GM18520 (cell line): ENCODE measurements around the gene STYXL1.

Experiments used
- ATAC-seq: cut with Tn5 transposase; IDR thresholded peaks from one replicate; pipeline ENCODE4 v1.9.1; 2021; ENCODE audit not compliant: unreplicated experiment

Gene STYXL1

DNA sequence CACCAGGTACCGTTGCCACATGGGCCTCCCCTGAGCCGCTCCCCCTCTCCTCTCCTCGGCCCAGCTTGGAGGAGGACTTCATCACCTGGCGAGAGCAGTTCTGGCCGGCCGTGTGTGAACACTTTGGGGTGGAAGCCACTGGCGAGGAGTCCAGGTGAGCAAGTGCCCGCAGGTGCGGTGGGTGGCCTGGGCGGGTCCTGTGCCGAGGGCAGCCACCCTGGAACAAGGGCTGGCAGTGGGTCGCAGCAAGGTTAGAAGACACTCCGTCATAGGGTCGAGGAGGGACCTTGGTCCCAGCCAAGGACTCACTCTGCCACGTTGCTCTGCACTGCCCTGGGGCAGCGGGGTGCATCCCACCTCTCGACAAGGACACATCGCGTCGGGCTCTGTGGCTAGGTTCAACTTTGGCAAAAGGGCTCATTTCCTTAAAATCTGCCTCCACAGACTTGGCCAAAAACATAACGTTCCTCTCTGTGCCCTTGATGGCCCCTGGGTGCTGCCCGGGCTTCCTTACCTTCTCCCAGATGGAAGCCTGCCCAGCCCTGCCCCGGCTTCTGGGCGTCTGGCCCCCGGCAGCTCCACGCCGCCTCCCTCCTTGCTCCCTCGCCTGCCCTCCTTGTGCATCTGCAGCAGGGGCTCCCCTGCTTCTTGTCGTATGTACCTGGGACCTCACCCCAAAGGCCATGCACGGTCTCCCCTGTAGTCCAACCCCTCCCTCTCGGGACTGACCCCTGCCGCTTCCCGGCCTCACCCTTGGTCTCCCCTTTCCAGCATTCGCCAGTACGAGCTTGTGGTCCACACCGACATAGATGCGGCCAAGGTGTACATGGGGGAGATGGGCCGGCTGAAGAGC, 66.1 kb downstream of the STYXL1 start:
- ATAC-seq: no peak

DNA sequence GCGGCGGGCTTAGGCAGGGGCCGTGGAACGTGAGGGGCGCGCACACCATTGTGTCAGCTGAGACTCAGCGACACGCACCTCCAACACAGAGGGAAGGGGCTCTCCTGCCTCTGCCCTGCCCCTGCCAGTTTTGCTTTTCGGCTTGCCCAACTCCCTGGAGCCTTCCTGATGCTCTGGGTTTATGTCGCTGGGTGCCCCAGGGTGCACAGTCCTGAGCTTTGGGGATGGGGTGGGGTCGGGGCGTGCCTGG, 66.7 kb downstream of the STYXL1 start:
- no peak for ATAC-seq

DNA sequence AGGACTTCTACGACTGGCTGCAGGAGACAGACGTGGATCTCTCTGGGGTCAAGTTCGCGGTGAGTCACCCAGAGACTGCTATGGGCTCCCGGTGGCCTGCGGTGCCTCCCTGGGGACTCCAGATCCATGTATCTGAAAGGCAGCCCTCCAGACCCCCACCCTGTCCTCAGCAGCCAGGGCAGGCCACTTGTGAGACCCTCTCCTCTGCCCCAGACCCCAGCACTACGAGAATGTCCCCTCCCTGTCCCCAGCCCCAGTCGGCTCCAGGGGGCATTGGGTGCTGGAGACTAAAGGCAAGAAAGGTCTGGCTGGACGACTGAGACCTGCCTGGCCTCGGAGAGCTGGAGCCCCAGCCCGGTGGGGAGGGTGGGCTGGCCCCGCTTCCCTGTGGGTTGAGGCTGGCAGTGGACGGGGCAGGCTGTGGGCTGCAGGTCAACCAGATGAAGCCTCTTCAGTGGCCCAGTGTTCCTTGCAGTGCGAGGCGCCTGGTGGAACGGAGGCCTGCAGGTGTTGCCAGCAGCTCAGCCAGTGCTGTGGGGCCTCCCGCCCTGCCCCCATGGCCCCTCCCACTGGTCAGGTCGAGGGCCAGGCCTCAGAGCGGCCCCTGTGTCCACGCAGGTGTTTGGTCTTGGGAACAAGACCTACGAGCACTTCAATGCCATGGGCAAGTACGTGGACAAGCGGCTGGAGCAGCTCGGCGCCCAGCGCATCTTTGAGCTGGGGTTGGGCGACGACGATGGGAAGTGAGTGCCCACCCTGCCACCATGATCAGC, 67.2 kb downstream of the STYXL1 start:
- no peak for ATAC-seq

DNA sequence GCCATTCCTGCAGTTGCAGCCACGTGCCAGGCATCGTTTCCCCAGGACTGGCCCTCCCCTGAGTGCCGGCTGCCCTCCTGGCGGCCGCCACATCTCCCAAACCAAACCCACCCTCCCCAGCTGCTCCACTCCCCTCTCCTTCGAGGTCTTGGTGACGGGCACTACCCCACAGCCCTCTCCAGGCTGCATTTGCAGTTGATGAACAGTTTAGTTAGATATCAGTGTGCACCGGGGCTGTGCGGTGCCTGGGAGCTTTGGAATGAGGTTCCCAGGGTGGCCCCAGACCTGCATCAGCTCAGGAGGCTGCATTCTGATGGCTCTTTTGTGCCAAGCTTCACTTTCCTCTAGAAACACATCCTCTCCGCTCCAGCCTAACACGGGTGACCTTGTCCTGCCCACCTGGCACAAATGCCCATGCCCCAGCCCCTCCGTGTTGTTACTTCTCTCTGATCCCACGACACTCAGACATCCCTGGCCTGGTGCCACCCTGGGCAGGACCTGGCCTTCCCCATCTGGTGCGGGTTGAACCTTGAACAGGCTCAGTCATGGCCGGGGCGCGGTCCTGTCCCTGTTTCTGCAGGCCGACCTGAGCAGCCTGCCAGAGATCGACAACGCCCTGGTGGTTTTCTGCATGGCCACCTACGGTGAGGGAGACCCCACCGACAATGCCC, 67.9 kb downstream of the STYXL1 start:
- no peak for ATAC-seq

DNA sequence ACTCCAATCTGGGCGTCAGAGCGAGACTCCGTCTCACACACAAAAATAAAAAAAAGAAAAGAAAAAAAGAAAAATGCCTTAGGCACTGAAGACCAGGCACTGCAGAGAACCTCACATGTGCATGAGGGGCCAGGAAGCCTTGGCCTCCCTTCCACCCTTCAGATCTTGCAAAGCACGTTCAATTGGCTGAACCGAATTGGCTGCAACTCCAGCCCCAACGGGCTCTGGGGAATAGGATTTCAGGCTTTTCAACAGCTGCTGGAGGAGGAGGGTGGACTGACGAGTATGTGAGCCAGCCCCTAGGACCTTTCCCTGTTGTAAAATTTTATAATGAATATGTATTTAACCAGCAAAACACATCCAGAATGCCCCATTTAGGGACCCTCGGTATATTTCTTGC, 70.1 kb downstream of the STYXL1 start:
- ATAC-seq: no peak

DNA sequence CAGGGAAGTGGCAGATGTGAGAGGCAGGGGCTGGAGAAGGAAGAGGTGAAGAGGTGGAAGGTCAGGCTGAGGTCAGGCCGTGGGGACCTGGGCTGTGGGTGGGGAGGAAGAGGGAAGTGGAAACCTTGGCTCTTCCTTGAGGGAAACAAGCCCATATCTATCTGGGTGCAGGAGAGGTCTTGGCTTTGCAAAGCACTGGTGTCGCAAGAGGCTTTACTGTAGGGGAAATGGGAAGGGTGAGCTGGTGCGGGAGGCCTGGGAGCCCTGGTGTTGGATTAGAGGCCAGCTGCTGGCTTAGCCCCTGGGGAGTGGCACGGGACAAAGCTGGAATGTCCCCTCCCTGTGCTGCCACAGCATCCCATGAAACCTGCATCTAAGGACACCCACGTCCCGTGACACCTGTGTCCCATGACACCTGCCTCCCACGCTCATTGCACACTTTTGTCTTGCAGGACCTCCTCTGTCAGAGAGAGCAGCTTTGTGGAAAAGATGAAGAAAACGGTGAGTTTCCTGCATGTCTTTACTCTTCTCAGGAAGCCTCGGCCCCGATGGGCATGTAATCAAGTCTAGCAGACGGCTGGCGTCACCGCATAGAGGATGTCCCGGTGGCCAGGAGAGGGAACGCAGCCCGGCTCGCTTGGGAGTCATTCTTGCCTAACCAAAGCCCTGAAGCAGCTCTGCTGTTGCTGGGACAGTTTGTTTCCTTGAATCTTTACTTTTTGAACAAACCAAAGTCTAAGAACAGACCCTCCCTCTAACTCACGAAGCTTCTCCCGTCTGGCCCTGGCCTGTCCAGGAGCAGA, 75.6 kb downstream of the STYXL1 start:
- no peak for ATAC-seq

DNA sequence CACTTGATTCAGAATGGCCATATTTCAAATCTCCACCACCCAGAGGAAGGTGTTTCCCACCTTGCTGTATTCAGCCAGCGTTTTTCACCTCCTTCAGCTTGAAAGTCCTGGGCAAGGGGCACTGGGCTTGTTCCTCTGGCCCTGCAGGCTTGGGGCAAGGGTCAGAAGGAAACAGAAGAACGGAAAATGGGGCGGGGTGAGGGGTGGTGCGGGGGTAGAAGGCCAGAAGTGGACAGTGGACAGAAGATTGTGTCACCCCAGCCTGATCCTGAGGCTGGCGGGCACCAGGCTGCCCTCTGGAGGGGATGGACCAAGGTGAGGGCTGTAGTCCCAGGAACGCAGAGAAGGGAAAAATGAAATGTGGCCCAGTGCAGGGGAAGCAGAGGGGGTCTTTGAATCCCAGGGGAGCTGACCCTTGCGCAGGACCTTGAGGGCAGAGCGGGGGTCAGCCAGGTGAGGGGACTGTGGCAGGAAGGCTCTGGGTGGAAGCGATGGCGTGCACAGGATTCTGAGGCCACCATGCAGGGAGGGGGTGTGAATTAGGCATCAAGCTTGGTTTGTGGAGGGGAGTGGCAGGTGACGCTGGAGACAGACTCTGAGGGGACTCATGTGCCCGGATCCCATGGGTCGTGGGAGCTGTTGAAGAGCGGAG, 76.4 kb downstream of the STYXL1 start:
- ATAC-seq: no peak

DNA sequence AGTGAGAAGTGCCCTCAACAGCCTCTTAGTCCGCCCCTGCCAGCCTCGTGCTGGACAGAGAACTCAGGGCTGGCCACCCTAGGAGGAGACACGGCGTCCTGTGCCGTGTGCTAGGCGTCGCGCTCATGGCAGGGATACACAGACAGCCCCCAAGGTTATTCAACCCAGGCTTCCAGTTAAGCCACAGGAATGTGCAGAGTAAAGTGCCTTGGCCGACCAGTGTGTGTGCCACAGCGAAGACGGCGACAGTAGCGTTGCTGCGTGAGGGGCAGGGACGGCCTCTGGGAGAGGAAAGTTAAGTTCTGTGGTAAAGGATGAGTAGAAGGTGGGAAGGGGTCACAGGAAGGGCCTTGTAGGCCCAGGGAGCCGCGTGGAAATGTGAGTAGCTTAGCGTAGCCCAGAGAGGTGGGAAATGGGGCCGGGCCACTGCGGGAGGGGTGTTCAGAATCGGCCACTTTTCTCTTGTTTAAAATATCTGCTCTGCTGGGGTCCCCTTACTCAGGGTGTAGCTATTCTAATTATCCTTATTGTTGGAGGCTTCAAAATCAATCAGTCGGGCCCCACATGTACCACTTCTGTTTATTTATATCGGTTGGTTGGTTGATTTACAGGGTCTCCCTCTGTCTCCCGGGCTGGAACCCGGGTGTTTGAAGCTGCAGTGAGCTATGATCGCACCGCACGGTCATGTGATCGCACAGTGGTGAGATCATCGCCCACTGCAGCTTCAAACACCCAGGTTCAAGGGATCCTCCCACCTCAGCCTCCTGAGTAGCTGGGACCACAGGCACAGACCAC, 77.9 kb downstream of the STYXL1 start:
- no peak for ATAC-seq

DNA sequence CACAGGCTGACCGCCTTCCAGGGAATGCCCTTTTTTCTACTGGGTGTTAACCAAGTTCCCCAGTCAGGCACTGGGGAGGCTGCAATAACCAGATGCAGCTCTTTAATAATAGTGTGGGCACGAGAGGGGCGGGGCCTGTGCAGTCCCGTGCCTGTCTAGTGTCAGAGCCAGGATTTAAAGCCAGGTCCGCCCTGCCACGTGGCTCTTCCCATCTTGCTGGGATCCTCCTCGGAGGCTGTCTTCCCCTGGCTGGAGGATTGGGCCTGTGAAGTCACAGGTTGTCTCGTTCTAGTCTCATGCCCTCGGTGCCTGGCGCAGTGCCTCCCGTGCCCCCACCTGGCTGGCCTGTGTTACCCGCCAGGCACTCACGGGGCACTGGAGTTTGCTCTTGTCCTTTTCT, 78.6 kb downstream of the STYXL1 start:
- no peak for ATAC-seq

DNA sequence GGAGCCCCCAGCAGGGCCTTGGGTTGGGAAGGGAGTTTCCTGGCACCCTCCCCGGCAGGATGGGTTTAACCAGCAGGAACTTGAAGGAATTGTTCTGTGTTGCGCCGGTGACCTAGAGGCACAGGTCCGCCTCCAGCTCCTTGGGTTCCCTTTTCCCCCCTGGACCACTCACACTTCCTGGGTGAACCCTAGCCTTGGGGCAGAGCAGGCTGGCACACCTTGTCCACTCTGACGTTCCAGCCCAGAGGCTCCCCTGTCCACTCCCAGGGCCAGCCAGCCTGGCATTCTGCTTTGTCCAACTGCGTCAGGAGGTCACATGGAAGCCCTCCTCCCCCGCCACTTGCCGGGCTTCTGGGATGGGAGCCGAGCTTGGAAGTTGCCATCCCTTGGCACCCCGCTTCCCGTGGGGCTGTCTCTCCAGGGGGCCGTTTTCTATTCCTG, 79.2 kb downstream of the STYXL1 start:
- ATAC-seq: no peak

DNA sequence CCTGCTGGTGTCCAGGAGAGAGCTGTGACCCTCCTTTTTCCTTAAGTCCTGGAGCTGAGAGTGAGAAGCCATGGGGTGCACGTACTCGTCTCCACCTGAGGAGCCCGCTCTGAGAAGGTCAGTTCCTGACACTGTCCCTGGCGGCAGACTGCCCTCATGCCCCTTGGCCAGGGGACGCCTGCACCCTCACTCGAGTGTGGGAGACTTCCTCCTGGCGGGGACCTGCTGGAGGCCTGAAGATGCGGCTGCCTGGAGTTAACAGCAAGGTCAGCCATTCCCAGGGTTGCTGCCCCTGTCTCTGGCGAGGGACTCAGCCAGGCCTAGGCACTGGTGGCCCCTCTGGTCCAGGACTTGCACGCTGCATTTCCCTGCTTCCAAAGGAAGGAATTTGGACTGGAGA, 79.8 kb downstream of the STYXL1 start:
- no peak for ATAC-seq

DNA sequence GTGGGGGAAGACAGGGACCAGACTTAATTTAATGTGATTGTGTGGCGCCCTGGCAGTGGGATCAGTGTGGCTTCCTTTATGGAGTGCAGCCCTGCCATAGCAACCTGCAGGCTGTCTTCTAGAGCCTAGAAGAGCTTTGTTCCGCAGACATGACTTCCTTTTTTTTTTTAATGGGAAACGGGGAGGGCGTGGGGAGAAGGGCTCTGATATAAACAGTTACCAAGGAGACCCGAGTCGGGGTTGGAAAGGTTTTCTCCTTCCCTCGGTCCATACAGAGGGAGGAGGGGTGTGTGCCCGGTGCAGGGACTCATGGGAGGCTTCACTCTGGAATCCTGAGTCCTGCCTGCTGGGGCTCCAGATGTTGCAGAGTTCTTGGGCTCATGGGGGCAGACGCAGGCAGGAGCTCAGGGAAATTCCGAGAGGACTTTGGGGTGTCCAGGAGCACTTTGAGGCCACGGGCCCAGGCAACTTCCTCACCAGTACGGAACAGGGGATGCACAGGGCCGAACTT, 80.3 kb downstream of the STYXL1 start:
- no peak for ATAC-seq

DNA sequence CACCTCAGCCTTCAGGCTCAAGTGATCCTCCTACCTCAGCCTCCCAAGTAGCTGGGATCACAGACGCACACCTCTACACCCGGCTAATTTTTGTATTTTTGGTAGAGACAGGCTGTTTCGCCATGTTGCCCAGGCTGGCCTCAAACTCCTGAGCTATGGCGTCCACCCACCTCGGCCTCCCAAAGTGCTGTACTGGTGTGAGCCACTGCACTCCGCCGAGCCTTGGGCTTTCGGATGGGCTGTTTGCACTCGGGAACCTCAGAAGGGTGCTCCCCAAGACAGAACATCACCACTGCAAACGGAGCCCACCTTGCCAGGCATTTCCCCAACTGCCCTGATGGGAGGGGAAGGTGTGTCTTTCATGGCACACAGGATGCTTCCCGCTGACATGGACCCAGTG, 80.7 kb downstream of the STYXL1 start:
- ATAC-seq: no peak

DNA sequence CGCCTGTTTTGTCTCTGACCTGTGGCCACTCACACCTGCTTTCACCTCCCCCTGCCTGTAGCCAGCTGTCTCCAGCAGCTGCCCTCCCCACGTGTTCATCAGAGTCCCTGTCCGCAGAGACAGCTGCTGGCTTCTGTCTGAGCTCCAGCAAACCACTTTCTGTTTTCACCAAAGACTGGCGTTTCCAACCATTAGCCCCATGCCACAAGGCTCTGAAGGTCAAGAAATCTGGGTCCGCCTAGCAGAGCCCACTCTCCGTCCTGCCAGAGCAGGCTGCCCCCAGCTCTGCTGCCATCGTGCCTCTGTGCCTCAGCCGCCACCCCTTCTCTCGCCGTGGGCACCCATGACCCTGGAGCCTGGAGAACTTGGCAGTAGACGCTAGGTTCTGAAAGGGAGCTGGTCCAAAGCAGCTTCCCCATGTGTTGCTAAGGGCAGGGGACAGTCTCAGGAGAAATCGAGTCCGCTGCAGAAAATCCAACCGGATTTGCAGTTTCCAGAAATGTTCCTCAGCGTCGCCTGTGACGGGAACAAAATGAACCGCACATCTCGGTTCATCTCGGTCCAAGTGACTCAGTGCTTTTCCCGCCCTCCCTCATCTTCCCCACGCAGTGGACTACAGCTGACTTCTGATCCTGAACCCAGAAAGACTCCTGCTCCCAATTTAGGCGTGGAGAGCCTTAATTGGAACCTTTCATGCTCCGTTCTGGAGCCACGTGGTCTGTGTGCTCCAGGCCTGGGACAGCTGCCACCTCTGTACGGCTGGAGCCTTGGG, 81.4 kb downstream of the STYXL1 start:
- ATAC-seq: no peak

DNA sequence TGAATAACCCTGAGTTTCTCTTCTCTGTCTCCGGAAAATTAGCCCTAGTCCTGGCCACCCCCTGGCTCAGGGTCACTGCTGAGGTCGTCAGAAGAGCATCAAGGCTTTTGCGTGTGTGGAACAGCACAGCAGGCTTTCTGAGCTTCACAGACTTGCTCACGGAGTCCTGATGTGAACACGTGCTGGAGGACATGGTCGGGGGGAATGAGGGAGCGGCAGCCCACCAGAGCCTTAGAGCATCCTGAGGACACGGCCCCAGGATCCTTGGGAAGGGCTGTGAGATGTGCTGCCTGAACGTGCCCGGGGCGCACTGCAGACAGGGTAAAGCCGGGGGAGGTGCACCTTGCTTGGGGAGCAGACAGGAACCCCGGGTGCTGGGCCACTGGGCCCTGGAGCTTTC, 82.2 kb downstream of the STYXL1 start:
- no peak for ATAC-seq

DNA sequence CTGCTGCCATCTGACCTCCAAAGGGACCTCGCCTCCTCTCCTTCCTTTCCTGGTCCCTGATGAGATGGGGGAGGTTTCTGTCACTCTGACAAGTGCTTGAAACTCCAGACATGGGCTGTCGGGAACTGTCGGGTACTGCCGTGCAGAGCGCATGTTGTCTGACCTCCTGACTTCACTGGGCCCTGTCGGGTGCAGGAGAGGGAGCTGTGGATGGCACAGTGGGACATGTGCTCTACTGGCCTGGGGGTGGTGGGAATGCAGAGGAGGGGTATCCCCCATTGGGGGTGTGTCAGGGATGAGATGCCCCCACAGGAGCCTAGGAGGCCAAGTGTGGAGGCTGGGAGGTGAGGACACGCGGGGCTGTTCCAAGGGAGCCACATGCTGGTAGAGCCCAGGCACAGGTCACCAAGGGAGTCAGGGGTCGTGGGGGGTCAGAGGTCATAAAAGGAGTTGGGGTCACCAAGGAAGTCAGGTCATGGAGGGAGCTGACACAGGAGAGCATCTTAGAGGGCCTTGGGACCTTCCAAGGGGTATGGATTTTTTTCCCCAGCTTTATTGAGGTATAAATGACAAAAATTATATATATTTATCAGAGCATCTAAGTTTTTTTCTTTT, 84.3 kb downstream of the STYXL1 start:
- ATAC-seq: no peak

DNA sequence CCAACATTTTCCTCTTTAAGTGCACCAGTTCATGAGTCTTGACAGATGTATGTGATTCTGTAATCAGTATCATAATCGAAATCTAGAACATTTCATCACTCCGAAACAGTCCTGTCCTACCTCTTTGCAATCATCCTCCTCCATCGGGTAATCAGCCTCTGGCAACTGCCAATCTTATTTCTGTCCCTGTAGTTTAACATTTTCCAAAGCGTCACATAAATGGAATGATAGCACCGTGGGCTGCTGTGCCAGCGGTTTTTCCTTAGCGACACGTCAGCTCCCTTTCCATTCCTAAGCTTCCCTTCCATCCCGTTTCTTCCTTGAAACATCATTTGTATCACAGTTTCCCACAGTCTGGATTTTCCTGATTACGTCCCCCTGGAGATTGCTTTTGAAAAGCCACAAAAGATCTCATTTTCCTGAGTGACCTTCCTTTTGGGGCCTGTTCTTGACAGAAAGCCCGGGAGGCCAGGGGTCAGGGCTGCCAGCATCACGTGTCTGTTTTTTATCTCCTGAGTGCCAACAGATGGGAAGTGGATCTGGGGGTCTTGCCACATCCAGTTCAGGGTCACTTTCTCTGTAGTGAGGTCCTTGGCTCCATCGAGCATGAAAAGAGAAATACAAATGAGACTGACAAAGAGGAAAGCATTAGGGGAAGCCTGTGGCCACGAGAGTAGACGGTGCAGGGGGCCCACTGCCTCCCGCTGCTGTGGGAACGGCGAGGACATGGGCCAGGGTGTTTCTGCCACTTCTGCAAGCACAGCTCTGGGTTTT, 85.0 kb downstream of the STYXL1 start:
- ATAC-seq: no peak

DNA sequence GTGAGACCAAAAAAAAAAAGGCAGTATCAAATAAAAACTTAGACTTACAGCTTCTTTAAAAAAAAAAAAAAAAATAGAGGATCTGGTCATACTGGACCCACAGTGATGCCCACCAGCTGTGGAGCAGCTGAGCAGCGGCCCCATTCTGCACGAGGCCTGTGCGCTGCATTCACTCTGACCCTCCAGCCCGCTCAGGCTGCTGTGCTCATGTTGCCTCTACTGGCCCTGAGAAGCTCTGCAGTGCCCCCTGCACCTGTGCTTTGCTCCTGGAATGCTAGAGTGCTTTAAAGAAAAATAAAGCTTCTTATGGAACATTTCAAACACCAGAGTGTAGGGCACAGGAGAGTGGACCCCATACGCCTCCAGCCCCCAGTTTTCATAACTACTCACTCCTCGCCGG, 86.6 kb downstream of the STYXL1 start:
- ATAC-seq: no peak
